HepG2 (cell line): ENCODE results near the gene LRP5. TPM values are rescaled to one million over a fixed set of nuclear protein-coding genes. Genes with fewer than 3 reads are reported as not detected.

ENCODE experiments used
- AKAP8 ChIP-seq: sonication (generic); formaldehyde crosslinking; IDR thresholded peaks from 2 replicates; pipeline ENCODE4 v1.5.1; 2020; ENCODE audit warnings: mild to moderate bottlenecking, missing genetic modification reagents
- ARNTL ChIP-seq: sonication (generic); formaldehyde crosslinking; IDR thresholded peaks from 2 replicates; pipeline ENCODE4 v1.4.0; 2020; ENCODE audit warnings: mild to moderate bottlenecking, missing genetic modification reagents
- CENPT ChIP-seq: sonication (generic); formaldehyde crosslinking; IDR thresholded peaks from 2 replicates; pipeline ENCODE4 v1.8.0; 2022; ENCODE audit warnings: low read depth, mild to moderate bottlenecking, moderate library complexity, missing genetic modification reagents
- IRF2 ChIP-seq: IDR thresholded peaks from 2 replicates; pipeline ENCODE4 v1.6.1; 2018; ENCODE audit warnings: missing genetic modification reagents, missing compliant biosample characterization
- KAT7 ChIP-seq: IDR thresholded peaks from 2 replicates; pipeline ENCODE4 v1.6.1; 2018; ENCODE audit warnings: borderline replicate concordance, missing compliant biosample characterization
- PHF21A ChIP-seq: sonication (generic); formaldehyde crosslinking; IDR thresholded peaks from 2 replicates; pipeline ENCODE4 v1.5.0; 2020; ENCODE audit warnings: mild to moderate bottlenecking, missing genetic modification reagents
- PHF8 ChIP-seq: sonication (generic); formaldehyde crosslinking; IDR thresholded peaks from 2 replicates; pipeline ENCODE4 v1.5.0; 2020; ENCODE audit warnings: missing genetic modification reagents
- POGK ChIP-seq: sonication (generic); formaldehyde crosslinking; conservative IDR thresholded peaks from 2 replicates; pipeline ENCODE4 v1.8.0; 2022; ENCODE audit warnings: mild to moderate bottlenecking, moderate library complexity, missing genetic modification reagents
- RCOR2 ChIP-seq: IDR thresholded peaks from 2 replicates; pipeline ENCODE4 v1.6.1; 2016; ENCODE audit warnings: missing biosample characterization, missing genetic modification reagents
- SAP130 ChIP-seq: IDR thresholded peaks from 2 replicates; pipeline ENCODE4 v1.6.1; 2016; ENCODE audit warnings: low read depth
- ZBTB20 ChIP-seq: sonication (generic); formaldehyde crosslinking; IDR thresholded peaks from 2 replicates; pipeline ENCODE4 v1.8.1; 2023; ENCODE audit warnings: missing genetic modification reagents, low read depth, mild to moderate bottlenecking, borderline replicate concordance
- ZNF318 ChIP-seq: sonication (generic); formaldehyde crosslinking; IDR thresholded peaks from 2 replicates; pipeline ENCODE4 v1.4.0; 2020; ENCODE audit warnings: mild to moderate bottlenecking, missing genetic modification reagents
- ZNF382 ChIP-seq: sonication (generic); formaldehyde crosslinking; IDR thresholded peaks from 2 replicates; pipeline ENCODE4 v1.5.0; 2020; ENCODE audit warnings: missing genetic modification reagents, mild to moderate bottlenecking, borderline replicate concordance
- ZNF430 ChIP-seq: sonication (generic); formaldehyde crosslinking; IDR thresholded peaks from 2 replicates; pipeline ENCODE4 v1.9.0; 2021; ENCODE audit warnings: mild to moderate bottlenecking, missing genetic modification reagents
- ZNF558 ChIP-seq: sonication (generic); formaldehyde crosslinking; IDR thresholded peaks from 2 replicates; pipeline ENCODE4 v1.9.0; 2022; ENCODE audit warnings: mild to moderate bottlenecking, missing genetic modification reagents, borderline replicate concordance
- ZNF746 ChIP-seq: sonication (generic); formaldehyde crosslinking; IDR thresholded peaks from 2 replicates; pipeline ENCODE4 v1.8.0; 2022; ENCODE audit warnings: mild to moderate bottlenecking, missing genetic modification reagents
- polyA plus RNA-seq, 8 experiments: library from polyadenylated mRNA; depleted of rRNA in 3 of 8; stranded (reverse) in 7 of 8; unstranded in 1 of 8; fragments of >200 nt; fragmentation: Illumina TruSeq in 4 of 8; extraction: Trizol in 4 of 8; gene quantifications; 2 replicates each; pipeline versions ENCODE4 v1.2.1 to v1.2.3, GENCODE V29; 2011 to 2016; ENCODE audit warnings: low read depth in 4 of 8, missing spikeins in 1 of 8, mixed read lengths in 1 of 8; ENCODE audit not compliant: insufficient read depth in 1 of 8
- total RNA-seq, 5 experiments: library from RNA; depleted of rRNA; stranded (reverse); fragments of >200 nt; fragmentation: Illumina TruSeq; extraction: Trizol; gene quantifications; 2 replicates each; pipeline ENCODE4 v1.2.3, GENCODE V29; 2016; ENCODE audit warnings: low read depth in 1 of 5
- TF ChIP-seq, protein P1 (sequence below): sonication (generic); formaldehyde crosslinking; IDR thresholded peaks from 2 replicates; pipeline ENCODE4 v1.4.0; 2020; ENCODE audit warnings: mild to moderate bottlenecking, missing genetic modification reagents

The LRP5 gene
- total and polyA plus RNA-seq, 2 of the 13 experiments (the other 11 are each of a cell fraction or from before 2014, with no cell fraction given) = 40.4 to 64.0 TPM

GRCh38 chr11:68312780-68313573 is 586 bp downstream of the LRP5 start (continued):
- TF ChIP-seq, protein P1, sequence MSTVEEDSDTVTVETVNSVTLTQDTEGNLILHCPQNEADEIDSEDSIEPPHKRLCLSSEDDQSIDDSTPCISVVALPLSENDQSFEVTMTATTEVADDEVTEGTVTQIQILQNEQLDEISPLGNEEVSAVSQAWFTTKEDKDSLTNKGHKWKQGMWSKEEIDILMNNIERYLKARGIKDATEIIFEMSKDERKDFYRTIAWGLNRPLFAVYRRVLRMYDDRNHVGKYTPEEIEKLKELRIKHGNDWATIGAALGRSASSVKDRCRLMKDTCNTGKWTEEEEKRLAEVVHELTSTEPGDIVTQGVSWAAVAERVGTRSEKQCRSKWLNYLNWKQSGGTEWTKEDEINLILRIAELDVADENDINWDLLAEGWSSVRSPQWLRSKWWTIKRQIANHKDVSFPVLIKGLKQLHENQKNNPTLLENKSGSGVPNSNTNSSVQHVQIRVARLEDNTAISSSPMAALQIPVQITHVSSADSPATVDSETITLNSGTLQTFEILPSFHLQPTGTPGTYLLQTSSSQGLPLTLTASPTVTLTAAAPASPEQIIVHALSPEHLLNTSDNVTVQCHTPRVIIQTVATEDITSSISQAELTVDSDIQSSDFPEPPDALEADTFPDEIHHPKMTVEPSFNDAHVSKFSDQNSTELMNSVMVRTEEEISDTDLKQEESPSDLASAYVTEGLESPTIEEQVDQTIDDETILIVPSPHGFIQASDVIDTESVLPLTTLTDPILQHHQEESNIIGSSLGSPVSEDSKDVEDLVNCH (CRISPR knock-in tag) = no peak
- TF ChIP-seq IRF2 (CRISPR knock-in tag) (no peak), ZNF430 (CRISPR knock-in tag) (no peak), ZNF382 (CRISPR knock-in tag) (no peak), ZNF318 (CRISPR knock-in tag) (no peak), ARNTL (CRISPR knock-in tag) (0 out of 2 replicates have a peak, but pooled peaks have one; percentile 15), PHF8 (CRISPR knock-in tag) (peak; percentile 53), KAT7 (CRISPR knock-in tag) (0 out of 2 replicates have a peak, but pooled peaks have one; percentile 43), RCOR2 (CRISPR knock-in tag) (no peak), ZNF746 (CRISPR knock-in tag) (no peak), ZBTB20 (peak; percentile 23; the same call in 1 of the 2 replicates), ZNF558 (CRISPR knock-in tag) (no peak; the same call in 1 of the 2 replicates), CENPT (CRISPR knock-in tag) (no peak), PHF21A (CRISPR knock-in tag) (no peak), POGK (no peak), AKAP8 (0 out of 2 replicates have a peak, but pooled peaks have one; percentile 13), SAP130 (peak; percentile 9; the same call in 1 of the 2 replicates)
